NCI-H1105 (cell line): Measurements from ENCODE around the gene MIPOL1.
"Not testable (repeated sequence)": the region's sequence is repeated elsewhere in the genome, so short reads cannot be mapped to it uniquely, and the experiment has no call there.

ENCODE experiments used
- DNase-seq: peaks from one replicate; lab custom pipeline; 2025; lab: John Stamatoyannopoulos, UW

The MIPOL1 gene

GRCh38 chr14:37546621-37547447, 349.1 kb downstream of the MIPOL1 start:
- no peak for DNase-seq

- no peak for DNase-seq
Measured at GRCh38 chr14:37550511-37550910, 352.8 kb downstream of the MIPOL1 start.

GRCh38 chr14:37551119-37551518, 353.4 kb downstream of the MIPOL1 start:
- DNase-seq, result no peak

- DNase-seq, result no peak
Measured at GRCh38 chr14:37553935-37554550, 356.3 kb downstream of the MIPOL1 start.

GRCh38 chr14:37555596-37555995, 357.9 kb downstream of the MIPOL1 start:
- not testable (repeated sequence) for DNase-seq

GRCh38 chr14:37558740-37559139, 361.0 kb downstream of the MIPOL1 start:
- no peak for DNase-seq

- no peak for DNase-seq
Measured at GRCh38 chr14:37559386-37559785, 361.6 kb downstream of the MIPOL1 start.

- DNase-seq, result no peak
Measured at GRCh38 chr14:37563189-37563588, 365.5 kb downstream of the MIPOL1 start.

GRCh38 chr14:37565550-37565949, 367.8 kb downstream of the MIPOL1 start:
- no peak for DNase-seq

GRCh38 chr14:37566811-37567371, 369.2 kb downstream of the MIPOL1 start:
- DNase-seq, result no peak

- DNase-seq, result no peak
Measured at GRCh38 chr14:37569729-37570128, 372.0 kb downstream of the MIPOL1 start.

- no peak for DNase-seq
Measured at GRCh38 chr14:37571391-37571790, 373.7 kb downstream of the MIPOL1 start.

GRCh38 chr14:37573356-37573755, 375.6 kb downstream of the MIPOL1 start:
- DNase-seq, result no peak

GRCh38 chr14:37579274-37579673, 381.5 kb downstream of the MIPOL1 start:
- no peak for DNase-seq

GRCh38 chr14:37580146-37580545, 382.4 kb downstream of the MIPOL1 start:
- no peak for DNase-seq

- peak; percentile 82 for DNase-seq
Measured at GRCh38 chr14:37583358-37584210, 385.8 kb downstream of the MIPOL1 start.

- DNase-seq, result no peak
Measured at GRCh38 chr14:37584211-37585100, 386.7 kb downstream of the MIPOL1 start.

GRCh38 chr14:37585101-37585511, 387.4 kb downstream of the MIPOL1 start:
- DNase-seq, result no peak

GRCh38 chr14:37585971-37586796, 388.4 kb downstream of the MIPOL1 start:
- DNase-seq, result no peak

GRCh38 chr14:37586797-37587130, 389.0 kb downstream of the MIPOL1 start:
- DNase-seq, result no peak
